Measurements from ENCODE around the gene SLC22A16.

- TF ChIP-seq CTCF (IDR thresholded peaks at IDR 0.05 in 2 of 3, conservative IDR thresholded peaks at IDR 0.05 in 1 of 3; ENCODE audit: borderline replicate concordance in 1 of 3, insufficient read depth in 1 of 3, low read depth in 2 of 3, low read length in 2 of 3) (no peak), SRF (IDR thresholded peaks at IDR 0.05; ENCODE audit: low read depth) (no peak), POLR2A (IDR thresholded peaks at IDR 0.05; ENCODE audit: borderline replicate concordance, extremely low read depth, insufficient read depth, insufficient read length) (no peak), JUND (IDR thresholded peaks at IDR 0.05) (no peak), FOSL1 (IDR thresholded peaks at IDR 0.05; ENCODE audit: low read depth) (no peak), TCF7L2 (IDR thresholded peaks at IDR 0.05; ENCODE audit: borderline replicate concordance, extremely low read depth, insufficient read depth, insufficient read length) (no peak), ZBTB33 (IDR thresholded peaks at IDR 0.05; ENCODE audit: extremely low read depth, insufficient replicate concordance, low read length) (no peak), MAX (IDR thresholded peaks at IDR 0.05) (no peak), SIN3A (IDR thresholded peaks at IDR 0.05; ENCODE audit: low read depth) (no peak), POLR2AphosphoS5 (IDR thresholded peaks at IDR 0.05; ENCODE audit: low read depth, low read length) (no peak), ZNF274 (IDR thresholded peaks at IDR 0.05; ENCODE audit: low read depth, low read length) (no peak), SP1 (IDR thresholded peaks at IDR 0.05; ENCODE audit: low read depth) (no peak), YY1 (IDR thresholded peaks at IDR 0.05; ENCODE audit: extremely low read depth, insufficient replicate concordance, low read depth, low read length) (no peak)
These were observed 61.7 kb downstream of the SLC22A16 start for GRCh38 chr6:110414669-110415068.

Data from HCT116 (cell line).